ENCODE results near the gene AHR.
"Not testable (repeated sequence)": the region's sequence is repeated elsewhere in the genome, so short reads cannot be mapped to it uniquely, and the experiment has no call there.

AHR gene

DNA sequence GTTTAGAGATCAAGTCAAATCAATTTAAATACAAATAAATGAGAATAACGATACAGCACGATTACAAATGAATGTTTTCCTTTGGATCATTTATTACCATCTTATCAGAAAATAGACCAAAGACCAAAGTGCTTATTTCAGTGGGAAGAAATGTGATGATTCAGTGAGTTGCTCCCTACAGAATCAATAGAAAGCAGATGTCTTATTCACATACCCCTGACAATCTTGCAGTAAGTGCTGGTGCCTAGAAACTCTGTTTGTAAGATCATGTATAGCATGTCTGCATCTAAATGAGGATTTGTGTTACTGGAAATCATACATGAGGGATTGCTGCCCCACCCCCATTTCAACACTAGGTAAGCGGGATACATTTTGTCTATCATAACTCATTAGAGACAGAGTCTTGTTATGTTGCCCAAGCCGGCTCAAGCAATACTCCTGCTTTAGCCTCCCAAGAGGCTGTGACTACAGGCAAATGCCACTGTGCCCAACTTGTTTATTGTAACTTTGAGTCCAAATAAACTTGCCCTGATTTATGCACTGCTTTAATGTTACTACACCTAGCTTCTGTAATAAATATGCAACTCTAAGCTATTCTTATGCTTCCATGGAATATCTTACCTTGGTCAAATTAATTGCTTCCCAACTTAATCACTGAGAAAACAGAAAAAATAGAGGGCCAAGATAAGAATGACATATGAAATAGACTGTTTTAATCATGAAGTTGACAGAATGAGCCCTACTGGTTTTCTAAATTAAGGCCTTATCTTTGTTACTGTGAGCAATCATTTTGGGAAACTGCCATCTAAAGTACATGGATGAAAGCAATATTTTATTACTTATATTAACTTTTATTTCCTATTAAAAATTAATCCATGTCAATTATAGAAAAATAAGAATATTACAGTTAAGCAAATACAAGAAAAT lies 82.5 kb downstream of the AHR start:
- no peak for DNase-seq

DNA sequence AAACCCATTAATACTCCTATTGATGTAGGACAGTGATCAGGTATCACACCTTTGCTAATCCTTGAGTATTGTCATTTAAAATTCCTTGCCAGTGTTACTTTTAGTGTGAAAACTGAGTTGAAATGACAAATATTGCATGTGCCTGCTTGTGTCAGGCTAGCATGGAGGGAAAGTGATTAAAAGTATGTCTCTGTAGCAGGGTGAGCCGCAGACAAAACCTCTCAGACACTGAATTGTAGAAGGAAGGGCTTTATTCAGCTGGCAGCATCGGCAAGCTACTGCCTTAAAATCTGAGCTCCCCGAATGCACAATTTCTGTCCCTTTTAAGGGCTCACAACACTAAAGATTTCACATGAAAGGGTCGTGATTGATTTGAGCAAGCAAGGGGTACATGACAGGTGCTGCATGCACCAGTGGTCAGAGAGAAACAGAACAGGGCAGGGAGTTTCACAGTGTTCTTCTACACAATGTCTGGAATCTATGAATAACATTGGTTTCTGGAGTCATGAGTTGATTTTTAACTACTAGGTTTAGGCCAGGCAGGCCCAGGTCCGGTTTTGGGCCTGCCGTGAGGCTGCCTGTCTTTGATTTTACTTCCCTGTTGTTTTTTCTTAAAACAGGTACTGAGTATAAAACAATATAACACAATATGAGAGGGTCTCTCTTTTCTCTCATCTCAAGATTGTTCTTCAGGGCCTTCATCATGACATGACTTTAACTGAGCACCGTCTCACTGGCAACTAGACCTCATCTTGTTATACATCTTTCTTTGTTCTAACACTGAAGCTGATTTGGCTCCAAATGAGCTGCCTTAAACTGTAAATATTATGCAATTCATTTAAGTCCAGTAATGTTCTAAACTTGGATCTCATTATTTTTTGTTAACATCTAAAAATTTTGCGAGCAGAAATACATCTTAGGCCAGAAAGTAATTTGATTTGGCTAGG lies 84.2 kb downstream of the AHR start:
- not testable (repeated sequence) for DNase-seq

DNA sequence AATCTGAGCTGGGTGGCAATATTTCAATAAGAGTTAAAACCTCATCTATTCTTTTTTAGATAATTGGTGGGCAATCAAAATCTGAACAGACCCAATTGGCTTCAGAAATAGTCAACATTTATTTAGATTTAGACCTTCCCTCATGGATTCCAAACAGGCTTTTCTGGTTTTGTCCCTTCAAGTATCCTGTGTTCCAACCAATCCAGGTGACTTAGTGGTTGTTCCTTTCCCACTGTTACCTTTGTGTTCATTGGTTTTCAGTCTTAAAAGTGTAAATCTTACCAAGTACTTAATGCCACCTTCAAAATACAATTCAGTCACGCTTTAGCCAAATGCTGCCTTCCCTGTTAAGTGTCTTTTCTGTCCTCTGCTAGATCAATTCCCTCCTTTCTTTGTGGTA lies 85.9 kb downstream of the AHR start:
- DNase-seq, result no peak

DNA sequence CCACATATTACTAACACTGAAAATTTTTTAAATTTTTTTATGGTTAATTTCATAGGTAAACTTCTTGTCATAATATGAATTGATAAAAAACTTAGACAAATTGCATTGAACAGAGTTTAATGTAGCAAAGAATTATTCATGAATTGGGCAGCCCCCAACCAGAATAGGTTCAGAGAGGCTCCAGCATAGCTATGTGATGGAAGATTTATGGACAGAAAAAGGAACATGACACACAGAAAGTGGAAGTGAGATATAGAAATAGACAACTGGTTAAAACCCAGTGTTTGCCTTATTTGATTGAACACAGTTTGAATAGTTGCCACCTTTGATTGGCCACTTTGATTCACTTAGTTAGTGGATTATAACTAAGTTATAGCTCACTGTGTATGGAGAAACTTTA lies 87.2 kb downstream of the AHR start:
- no peak for DNase-seq

DNA sequence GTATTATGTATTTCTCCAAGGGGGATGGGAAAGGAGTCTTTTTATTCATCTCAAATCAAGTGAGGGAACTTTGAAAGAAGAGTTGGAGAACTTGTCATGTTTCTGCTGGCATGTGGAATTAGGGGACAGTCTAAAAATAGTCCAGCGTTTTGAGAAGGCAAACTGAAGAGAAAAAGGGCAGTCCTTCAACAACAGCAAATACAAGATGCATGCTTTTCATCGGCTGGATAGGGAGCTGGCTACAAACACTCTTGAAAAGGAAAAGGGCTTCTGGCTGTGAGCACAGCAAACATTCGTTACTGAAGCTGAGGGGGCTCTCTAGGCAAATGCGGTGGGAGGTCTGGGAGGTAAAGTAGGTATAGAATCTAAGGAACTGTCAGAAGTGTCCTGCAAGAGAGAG lies 91.9 kb downstream of the AHR start:
- DNase-seq, result no peak

DNA sequence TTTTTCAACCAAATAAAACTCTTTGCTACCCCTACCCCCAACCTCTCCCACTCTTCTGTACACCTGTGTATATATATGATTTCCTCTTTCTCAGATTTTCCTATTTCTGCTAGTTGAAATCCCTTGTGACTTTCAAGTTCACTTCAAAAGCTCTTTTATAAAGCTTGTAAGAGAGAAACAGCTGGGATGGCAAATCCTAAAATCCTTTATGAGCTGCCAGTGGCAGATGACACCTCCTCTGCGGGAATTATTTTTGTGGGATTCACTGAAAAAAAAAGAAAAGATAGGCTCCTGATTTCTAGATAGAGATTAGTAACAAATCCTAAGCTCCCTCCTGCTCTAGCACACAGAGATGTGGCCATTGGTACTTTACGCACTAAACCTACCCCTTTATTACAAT lies 92.9 kb downstream of the AHR start:
- no peak for DNase-seq

DNA sequence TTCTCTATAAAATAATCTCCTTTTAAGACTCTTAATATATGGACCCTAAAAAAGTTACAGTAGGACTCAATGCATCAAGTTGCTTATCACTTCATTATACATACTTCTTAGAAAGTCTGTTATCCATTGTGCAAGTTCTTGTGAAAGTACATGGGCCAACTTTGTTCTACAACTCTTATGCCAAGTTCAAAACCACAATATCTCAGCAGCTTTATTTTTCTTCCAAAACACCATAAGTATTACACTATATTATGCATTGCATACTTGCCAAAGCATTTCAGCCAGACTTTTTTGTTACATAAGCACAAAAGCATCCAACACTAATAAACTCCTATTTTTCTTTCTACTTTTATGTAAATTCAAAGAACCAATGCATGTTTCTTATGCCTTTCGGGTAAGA lies 94.4 kb downstream of the AHR start:
- no peak for DNase-seq

DNA sequence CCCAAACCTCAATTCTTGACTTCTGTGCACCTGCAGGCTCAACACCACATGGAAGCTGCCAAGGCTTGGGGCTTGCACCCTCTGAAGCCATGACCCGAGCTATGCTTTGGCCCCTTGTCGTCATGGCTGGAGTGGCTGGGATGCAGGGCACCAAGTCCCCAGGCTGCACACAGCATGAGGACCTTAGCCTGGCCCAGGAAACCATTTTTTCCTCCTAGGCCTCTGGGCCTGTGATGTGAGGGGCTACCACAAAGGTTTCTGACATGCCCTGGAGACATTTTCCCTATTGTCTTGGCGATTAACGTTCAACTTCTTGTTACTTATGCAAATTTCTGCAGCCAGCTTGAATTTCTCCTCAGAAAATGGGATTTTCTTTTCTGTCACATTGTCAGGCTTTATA lies 96.1 kb downstream of the AHR start:
- DNase-seq, result not testable (repeated sequence)
